Large intestine (tissue), 12 donors: ENCODE measurements around the gene GGCX. TPM values are rescaled to one million over a fixed set of nuclear protein-coding genes. Genes with fewer than 3 reads are reported as not detected.
"Not testable (repeated sequence)": the region's sequence is repeated elsewhere in the genome, so short reads cannot be mapped to it uniquely, and the experiment has no call there.

Experiments
- DNase-seq, 2 donors: peaks; one replicate each; pipeline versions ENCODE4 v3.0.0 to v3.0.0-alpha.2; 2013
- H3K27ac ChIP-seq: one replicate; pipeline ENCODE4 v1.5.1; 2013; ENCODE audit warnings: low read length
- H3K27me3 ChIP-seq: 2 replicates; pipeline ENCODE4 v1.6.1; 2013; ENCODE audit warnings: low read length; ENCODE audit not compliant: control insufficient read depth, insufficient read depth
- H3K36me3 ChIP-seq: 2 replicates; pipeline ENCODE4 v1.6.1; 2013; ENCODE audit warnings: low read length; ENCODE audit not compliant: control insufficient read depth, insufficient read depth
- H3K4me1 ChIP-seq: one replicate; pipeline ENCODE4 v1.6.1; 2013; ENCODE audit warnings: low read length; ENCODE audit not compliant: control insufficient read depth, insufficient read depth
- H3K4me3 ChIP-seq: one replicate; pipeline ENCODE4 v1.5.1; 2013; ENCODE audit warnings: low read length
- H3K9me3 ChIP-seq: one replicate; pipeline ENCODE4 v1.6.1; 2013; ENCODE audit warnings: mild to moderate bottlenecking, low read depth, low read length, moderate library complexity; ENCODE audit not compliant: control insufficient read depth
- WGBS: methylation state at CpG from one replicate; pipeline ENCODE4 v1.1.5; 2013; ENCODE audit warnings: low lambda C conversion rate; ENCODE audit not compliant: insufficient coverage; 5-methylcytosine and 5-hydroxymethylcytosine counted together
- long read RNA-seq, 11 donors: transcript quantifications; one replicate each; lab custom pipeline, GENCODE V29; 2026
- polyA plus RNA-seq: library from polyadenylated mRNA; unstranded; fragments of 120-200 nt; gene quantifications from one replicate; pipeline ENCODE4 v1.2.1, GENCODE V29; 2013

GGCX gene
- polyA plus RNA-seq = 24.8 TPM
- long read RNA-seq, donor 1, full-length matches to known transcripts = 4 of 4 reads
- long read RNA-seq, donor 1, partial matches to known transcripts = 0 of 4 reads
- long read RNA-seq, donor 1, other reads (novel, unspliced or antisense) = 0 of 4 reads
- long read RNA-seq, donor 2, partial matches to known transcripts = 409 of 704 reads
- long read RNA-seq, donor 2, other reads (novel, unspliced or antisense) = 291 of 704 reads
- long read RNA-seq, donor 3 = 0 reads
- long read RNA-seq, donor 4 = 0 reads
- long read RNA-seq, donor 5, partial matches to known transcripts = 281 of 289 reads
- long read RNA-seq, donor 5, other reads (novel, unspliced or antisense) = 6 of 289 reads
- long read RNA-seq, donor 6, full-length matches to known transcripts = 5 of 5 reads
- long read RNA-seq, donor 6, partial matches to known transcripts = 0 of 5 reads
- long read RNA-seq, donor 6, other reads (novel, unspliced or antisense) = 0 of 5 reads
- long read RNA-seq, donor 7, full-length matches to known transcripts = 5 of 5 reads
- long read RNA-seq, donor 7, partial matches to known transcripts = 0 of 5 reads
- long read RNA-seq, donor 7, other reads (novel, unspliced or antisense) = 0 of 5 reads
- long read RNA-seq, donor 8, full-length matches to known transcripts = 6 of 83 reads
- long read RNA-seq, donor 8, partial matches to known transcripts = 77 of 83 reads
- long read RNA-seq, donor 8, other reads (novel, unspliced or antisense) = 0 of 83 reads
- long read RNA-seq, donor 9, partial matches to known transcripts = 0 of 1 reads
- long read RNA-seq, donor 9, other reads (novel, unspliced or antisense) = 0 of 1 reads
- long read RNA-seq, donor 10, full-length matches to known transcripts = 10 of 10 reads
- long read RNA-seq, donor 10, partial matches to known transcripts = 0 of 10 reads
- long read RNA-seq, donor 10, other reads (novel, unspliced or antisense) = 0 of 10 reads
- long read RNA-seq, donor 11, full-length matches to known transcripts = 3 of 3 reads
- long read RNA-seq, donor 11, partial matches to known transcripts = 0 of 3 reads
- long read RNA-seq, donor 11, other reads (novel, unspliced or antisense) = 0 of 3 reads

DNA sequence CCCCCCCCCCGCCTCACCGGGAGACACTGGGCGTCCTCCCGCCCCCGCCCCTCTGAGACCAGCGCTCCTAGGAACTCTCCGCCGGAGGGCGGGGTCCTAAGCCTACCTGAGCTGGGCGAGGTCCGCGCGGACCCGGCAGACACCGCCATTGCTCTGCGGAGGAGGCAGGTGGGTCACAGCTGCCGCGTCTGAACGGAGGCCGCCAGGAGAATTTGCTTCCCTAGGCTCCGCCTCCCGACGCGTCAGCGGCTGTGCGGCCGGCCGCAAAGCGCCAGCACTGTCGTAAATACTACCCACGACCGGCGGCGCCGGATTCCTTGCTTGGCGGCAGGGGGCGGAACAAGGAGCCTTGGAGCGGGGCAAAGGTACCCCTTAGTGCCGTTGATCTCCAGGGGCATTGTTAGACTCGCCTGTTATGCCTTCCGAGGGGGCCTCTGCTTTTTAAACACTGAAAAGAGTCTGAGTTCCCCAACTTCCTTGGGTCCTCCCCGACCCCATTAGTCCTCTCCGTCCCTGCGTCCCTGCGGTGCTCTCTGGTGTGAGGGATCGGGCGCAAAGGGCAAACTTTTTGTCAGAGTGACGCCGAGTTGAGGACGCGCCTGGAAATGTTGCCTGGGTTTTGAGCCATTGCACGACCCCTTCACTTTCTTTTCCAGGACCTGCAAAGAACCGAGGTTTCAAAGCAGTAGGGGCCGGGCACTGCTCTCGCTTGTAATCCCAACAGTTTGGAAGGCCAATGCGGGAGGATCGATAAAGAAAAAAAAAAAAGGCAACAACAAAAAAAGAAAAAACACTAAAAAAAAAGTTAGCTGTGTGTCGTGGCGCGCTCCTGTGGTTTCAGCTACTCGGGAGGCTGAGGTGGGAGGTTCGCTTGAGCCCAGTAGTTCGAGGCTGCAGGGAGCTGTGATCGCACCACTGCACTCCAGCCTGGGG lies at the start of gene GGCX:
Gene GGCX, minus strand, starts transcription at position 214 of the 933 bp plus-strand sequence. Its CDS starts 65 bp downstream, at position 149.
- Histone ChIP-seq H3K36me3 (peaks cover 16% of the 10 kb centered on the region), H3K27ac (peak within 1 kb of the TSS; percentile 91), H3K4me1 (no peaks in the 10 kb centered on the region), H3K27me3 (no peaks in the 10 kb centered on the region), H3K9me3 (no peaks in the 10 kb centered on the region), H3K4me3 (peak within 1 kb of the TSS; percentile 80)
- 28% methylated on average over 3 of the region's 64 CpGs for WGBS
- peak; percentile 96 to 98 for DNase-seq

GRCh38 chr2:85607268-85608215 lies 46.2 kb upstream of the GGCX start:
- H3K27me3 ChIP-seq = no peaks in the 10 kb centered on the region
- peaks cover 15% of the 10 kb centered on the region for H3K4me1 ChIP-seq
- no peak overlapping the region for H3K4me3 ChIP-seq
- peaks cover 34% of the 10 kb centered on the region for H3K36me3 ChIP-seq
- no peak overlapping the region for H3K27ac ChIP-seq
- no CpG with 5 or more reads among the region's 9 CpGs for WGBS
- H3K9me3 ChIP-seq = peaks cover 2% of the 10 kb centered on the region
- DNase-seq = no peak

DNA sequence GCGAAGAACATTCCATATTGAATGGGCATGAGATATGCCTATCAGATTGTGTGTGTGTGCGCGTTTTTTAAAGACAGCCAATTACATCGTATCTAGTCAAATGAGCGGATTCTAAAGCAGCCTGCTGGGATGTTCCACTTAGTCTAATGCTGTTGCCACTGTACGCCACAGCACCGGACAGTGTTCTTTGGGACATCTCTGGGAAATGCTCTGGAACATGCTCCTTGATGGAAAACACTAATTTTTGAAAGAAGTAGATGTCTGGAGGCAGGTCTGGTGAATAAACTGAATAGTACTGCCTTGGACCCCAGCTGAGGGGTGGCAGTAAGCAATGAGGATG lies 44.8 kb upstream of the GGCX start:
- Histone ChIP-seq H3K4me3 (no peak overlapping the region), H3K36me3 (peaks cover 36% of the 10 kb centered on the region), H3K4me1 (peaks cover 22% of the 10 kb centered on the region), H3K27me3 (no peaks in the 10 kb centered on the region), H3K9me3 (no peaks in the 10 kb centered on the region), H3K27ac (peak overlapping the region; percentile 40)
- WGBS = 90% methylated on average over 2 of the region's 7 CpGs
- DNase-seq = no peak

DNA sequence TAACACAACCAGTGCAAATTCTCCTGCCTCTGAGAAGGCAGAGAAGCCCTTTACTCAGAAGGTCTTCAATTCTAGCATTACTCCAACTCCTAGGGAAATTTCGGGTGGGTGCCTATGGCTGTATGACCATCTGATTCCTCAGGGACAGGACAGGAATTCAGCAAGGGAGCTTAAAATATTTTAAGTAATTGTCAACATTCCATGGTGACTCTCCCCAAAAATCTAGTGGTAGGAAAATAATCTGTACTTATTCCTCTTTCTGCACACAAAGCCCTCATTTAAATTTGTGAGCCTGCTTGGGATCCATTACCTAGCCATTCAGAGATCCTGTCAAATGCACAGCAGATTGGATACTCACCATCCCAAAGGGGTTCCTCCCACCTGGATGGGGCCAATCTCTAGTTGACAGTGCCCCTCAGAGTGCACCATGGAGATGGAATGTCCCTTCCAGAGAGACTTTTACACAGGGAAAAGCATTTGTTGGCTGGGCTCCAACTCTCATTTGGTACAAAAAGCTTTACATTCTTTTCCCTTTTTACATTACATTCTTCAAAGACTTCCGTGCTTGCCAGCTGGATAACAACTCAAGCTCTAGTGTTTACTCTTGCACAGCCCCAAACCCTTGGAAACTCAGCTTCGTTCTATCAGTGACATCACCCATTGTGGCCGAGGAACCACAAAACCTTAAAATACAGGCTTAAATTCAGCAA lies 44.3 kb upstream of the GGCX start:
- Histone ChIP-seq H3K27ac (no peak overlapping the region), H3K4me3 (no peak overlapping the region), H3K4me1 (peaks cover 20% of the 10 kb centered on the region), H3K27me3 (no peaks in the 10 kb centered on the region), H3K36me3 (peaks cover 41% of the 10 kb centered on the region), H3K9me3 (no peaks in the 10 kb centered on the region)
- WGBS = no CpG with 5 or more reads among the region's 4 CpGs
- peak in 1 of 2 donors; percentile 27 for DNase-seq

- H3K27ac ChIP-seq = no peak overlapping the region
- peak in 1 of 2 donors; percentile 2 for DNase-seq
- H3K27me3 ChIP-seq = no peaks in the 10 kb centered on the region
- peaks cover 45% of the 10 kb centered on the region for H3K36me3 ChIP-seq
- H3K4me3 ChIP-seq = no peak overlapping the region
- WGBS = 80% methylated on average over 1 of the region's 6 CpGs
- H3K9me3 ChIP-seq = no peaks in the 10 kb centered on the region
- peaks cover 14% of the 10 kb centered on the region for H3K4me1 ChIP-seq
Observed at GRCh38 chr2:85604568-85605339, 43.5 kb upstream of the GGCX start.

GRCh38 chr2:85604133-85604444 lies 42.8 kb upstream of the GGCX start:
- WGBS = no CpG with 5 or more reads among the region's 3 CpGs
- DNase-seq, H3K4me3 ChIP-seq, H3K27me3 ChIP-seq, H3K9me3 ChIP-seq, H3K27ac ChIP-seq: not testable (repeated sequence)
- peaks cover 46% of the 10 kb centered on the region for H3K36me3 ChIP-seq
- H3K4me1 ChIP-seq = peaks cover 14% of the 10 kb centered on the region

DNA sequence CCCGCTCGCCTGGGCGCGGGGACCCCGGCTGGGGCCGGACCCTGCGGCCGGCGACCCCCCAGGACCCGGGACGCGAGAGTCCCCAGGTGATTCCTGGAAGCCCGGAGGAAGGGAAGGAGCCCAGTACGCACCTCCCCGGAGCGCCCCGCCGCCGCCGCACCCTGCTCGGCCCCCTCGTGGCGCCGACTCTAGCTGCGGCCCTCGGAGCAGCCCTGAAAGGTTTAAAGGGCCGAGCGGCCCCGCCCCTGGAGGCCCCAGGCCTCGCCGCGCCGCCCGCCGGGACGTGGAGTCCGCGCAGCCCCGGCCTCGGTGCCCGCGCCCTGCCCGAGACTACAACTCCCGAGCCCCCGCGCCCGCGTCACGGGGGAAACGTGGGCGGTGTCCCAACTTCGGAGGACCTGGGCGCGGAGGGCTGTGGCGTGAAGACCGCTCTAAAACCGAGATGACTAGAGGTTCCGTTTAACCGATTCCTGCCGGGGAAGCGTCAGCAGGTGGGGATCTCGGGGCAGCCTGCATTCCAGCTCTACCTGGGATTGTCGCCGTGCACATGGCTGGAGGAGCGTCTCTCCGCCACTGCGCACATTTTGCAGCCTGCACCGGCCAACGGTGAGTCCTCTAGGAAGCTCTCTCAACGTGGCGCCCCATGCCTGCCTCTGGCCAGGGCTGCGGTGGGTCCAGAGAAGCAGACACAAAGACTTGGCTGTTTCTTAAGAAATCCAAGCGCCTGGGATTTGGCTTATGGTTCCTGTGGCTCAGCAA lies 41.4 kb upstream of the GGCX start, which contains the start of gene TMEM150A:
Gene TMEM150A, minus strand, starts transcription at position 223 of the 759 bp plus-strand sequence. CDS start 750 bp downstream, outside the sequence.
- Histone ChIP-seq H3K36me3 (peaks cover 43% of the 10 kb centered on the region), H3K4me1 (peaks cover 21% of the 10 kb centered on the region), H3K4me3 (peak within 1 kb of the TSS; percentile 91), H3K27ac (peak within 1 kb of the TSS; percentile 69), H3K27me3 (no peaks in the 10 kb centered on the region), H3K9me3 (no peaks in the 10 kb centered on the region)
- DNase-seq = peak; percentile 91 to 96
- no CpG with 5 or more reads among the region's 73 CpGs for WGBS
